GM12878 (cell line): ENCODE results near the gene BMP7. TPM values are rescaled to one million over a fixed set of nuclear protein-coding genes. Genes with fewer than 3 reads are reported as not detected.

Source experiments
- ATAC-seq: fragments of 200-7000 bp; cut with Tn5 transposase; 3 replicates; pipeline ENCODE4 v1.9.1; 2020; ENCODE audit warnings: mild to moderate bottlenecking, moderate library complexity
- BruUV-seq: library from RNA; stranded (reverse); fragments of 400-500 nt; replicated peaks from 2 replicates; lab custom pipeline; 2021; lab: Mats Ljungman, UMichigan
- CTCF ChIA-PET: fragments of 300-600 bp; sonication (Branson Sonifier 250); formaldehyde crosslinking; extraction: SDS; loops from one replicate; lab custom pipeline; 2021; ENCODE audit warnings: inconsistent platforms; lab: Yijun Ruan, JAX
- POLR2A ChIA-PET: fragments of 350-600 bp; formaldehyde crosslinking; extraction: SDS; loops from one replicate; lab custom pipeline; 2021; ENCODE audit warnings: inconsistent platforms; lab: Charles Lee
- RAD21 ChIA-PET: fragments of 300-600 bp; sonication (Branson Sonifier 250); formaldehyde crosslinking; loops from one replicate; lab custom pipeline; 2023; ENCODE audit warnings: antibody characterized with exemption; ENCODE audit not compliant: unreplicated experiment; lab: Charles Lee
- SMC1A ChIA-PET: fragments of 300-600 bp; sonication (Branson Sonifier 250); formaldehyde crosslinking; loops from one replicate; lab custom pipeline; 2023; ENCODE audit not compliant: unreplicated experiment, uncharacterized antibody; lab: Charles Lee
- DNase-seq: peaks from one replicate; pipeline ENCODE4 v3.0.0-alpha.2; 2011; ENCODE audit warnings: low read depth, low spot score
- FAIRE-seq: peaks from 3 replicates; lab custom pipeline; 2011; peaks lifted over from hg19 to GRCh38; lab: Jason Lieb, UNC
- H2AFZ ChIP-seq: 2 replicates; pipeline ENCODE4 v1.6.0; 2011; ENCODE audit warnings: low read depth, low read length, control low read depth; ENCODE audit not compliant: control insufficient read depth
- H3K27ac ChIP-seq: 2 replicates; pipeline ENCODE4 v1.5.1; 2011; ENCODE audit warnings: control low read depth; ENCODE audit not compliant: control insufficient read depth, insufficient read depth
- H3K27me3 ChIP-seq, 2 experiments: replicated peaks in 1 of 2; 2 replicates each; pipeline versions ENCODE4 v1.6.0 to v1.6.1; 2011; ENCODE audit warnings: low read length in 1 of 2; ENCODE audit not compliant: control insufficient read depth in 2 of 2, insufficient read depth in 2 of 2
- H3K36me3 ChIP-seq, 2 experiments: 2 replicates each; pipeline ENCODE4 v1.5.1; 2011; ENCODE audit warnings: low read length in 1 of 2; ENCODE audit not compliant: control insufficient read depth in 2 of 2, insufficient read depth in 2 of 2
- H3K4me1 ChIP-seq: 2 replicates; pipeline ENCODE4 v1.6.1; 2011; ENCODE audit warnings: mild to moderate bottlenecking, low read length, moderate library complexity, mixed read lengths; ENCODE audit not compliant: control insufficient read depth, insufficient read depth
- H3K4me2 ChIP-seq: 2 replicates; pipeline ENCODE4 v1.6.0; 2011; ENCODE audit warnings: control low read depth; ENCODE audit not compliant: control insufficient read depth, insufficient read depth
- H3K4me3 ChIP-seq: fragments of 200-600 bp; sonication (generic); 2 replicates; pipeline ENCODE4 v1.5.1; 2016
- H3K79me2 ChIP-seq: 2 replicates; pipeline ENCODE4 v1.6.0; 2011; ENCODE audit warnings: low read length; ENCODE audit not compliant: control insufficient read depth, insufficient read depth
- H3K9ac ChIP-seq: 2 replicates; pipeline ENCODE4 v1.8.0; 2011; ENCODE audit warnings: low read length, control low read depth, mixed read lengths; ENCODE audit not compliant: control insufficient read depth, insufficient read depth
- H3K9me3 ChIP-seq: replicated peaks from 3 replicates; pipeline ENCODE4 v1.5.1; 2011; ENCODE audit warnings: mild to moderate bottlenecking, low read length; ENCODE audit not compliant: control insufficient read depth, insufficient read depth
- H4K20me1 ChIP-seq: 2 replicates; pipeline ENCODE4 v1.6.0; 2011; ENCODE audit not compliant: control insufficient read depth, insufficient read depth
- FOS ChIP-seq: IDR thresholded peaks from 3 replicates; pipeline ENCODE4 v1.6.1; 2011; ENCODE audit warnings: borderline replicate concordance; ENCODE audit not compliant: insufficient read length; ENCODE audit errors: extremely low read depth
- MLLT1 ChIP-seq: fragments of 450-650 bp; IDR thresholded peaks from 2 replicates; pipeline ENCODE4 v1.6.1; 2016; ENCODE audit warnings: mild to moderate bottlenecking
- NFXL1 ChIP-seq: fragments of 450-650 bp; IDR thresholded peaks from 2 replicates; pipeline ENCODE4 v1.6.1; 2017; ENCODE audit warnings: antibody characterized with exemption, mild to moderate bottlenecking, borderline replicate concordance
- WGBS: methylation state at CpG from one replicate; pipeline ENCODE4 v1.1.6; 2016; ENCODE audit warnings: low lambda C conversion rate; ENCODE audit not compliant: insufficient replicate concordance, insufficient coverage; ENCODE audit errors: missing lambda C conversion rate; 5-methylcytosine and 5-hydroxymethylcytosine counted together
- in situ Hi-C: fragments of 300-500 bp; cut with MboI; formaldehyde crosslinking; loops from 9 replicates; pipeline ENCODE4 v1.14.3; 2018; ENCODE audit warnings: mixed read lengths
- intact Hi-C: fragments of 100-400 bp; cut with micrococcal nuclease; formaldehyde crosslinking; loops from one replicate; pipeline ENCODE4 v1.14.2; 2022; ENCODE audit not compliant: unreplicated experiment
- polyA plus RNA-seq, 11 experiments: library from polyadenylated mRNA; depleted of rRNA in 4 of 11; unstranded in 6 of 11; stranded (reverse) in 5 of 11; fragments of >200 nt; fragmentation: Nextera tagmentation in 4 of 11; fragmentation: Illumina TruSeq in 1 of 11; extraction: Ambion mirVana in 4 of 11; extraction: Trizol in 1 of 11; gene quantifications; 1 replicate in 1 of 11; 2 replicates in 10 of 11; pipeline versions ENCODE4 v1.2.1 to v1.2.3, GENCODE V29; 2011 to 2016; ENCODE audit warnings: inconsistent platforms in 2 of 11, missing spikeins in 2 of 11, low read depth in 1 of 11
- total RNA-seq, 4 experiments: library from RNA; depleted of rRNA in 3 of 4; stranded (reverse); fragments of >200 nt in 3 of 4; fragmentation: Illumina TruSeq in 1 of 4; extraction: Trizol in 1 of 4; gene quantifications; 2 replicates each; pipeline versions ENCODE4 v1.2.1 to v1.2.3, GENCODE V29; 2013 to 2021

Gene BMP7
- total and polyA plus RNA-seq, 10 of the 15 experiments (the other 5 are each of a cell fraction or from before 2014, with no cell fraction given), result 0.18 to 0.51 (median 0.28) TPM; not detected in 7

- Histone ChIP-seq H3K9me3 (no peaks in the 10 kb centered on the region; the same call in 2 of the 3 replicates), H3K4me3 (no peak overlapping the region), H3K36me3 (no peaks in the 10 kb centered on the region), H2AFZ (no peak overlapping the region), H3K4me1 (no peaks in the 10 kb centered on the region), H3K27ac (no peak overlapping the region), H3K4me2 (no peak overlapping the region), H4K20me1 (no peaks in the 10 kb centered on the region), H3K9ac (no peak overlapping the region), H3K79me2 (no peaks in the 10 kb centered on the region), H3K27me3 (no peaks in the 10 kb centered on the region; a peak in 2 of 4 replicates)
- POLR2A ChIA-PET, result no interaction called here
- CTCF ChIA-PET, result no interaction called here
- no peak for TF ChIP-seq MLLT1
- FAIRE-seq, result no peak
- SMC1A ChIA-PET, result no interaction called here
- DNase-seq, result no peak
- WGBS, result 48% methylated on average over 14 of the region's 14 CpGs
- RAD21 ChIA-PET, result no interaction called here
- ATAC-seq, result no peak
- in situ Hi-C loops (no loop called here), intact Hi-C loops (no loop called here)
- no TSS peak for BruUV-seq
Measured at GRCh38 chr20:57170343-57170742, 96.1 kb downstream of the BMP7 start.

- in situ Hi-C loops (no loop called here), intact Hi-C loops (no loop called here)
- SMC1A ChIA-PET, result interaction anchor here (0.8 kb wide), 1 partner anchor 28 kb away, joined by 3 read pairs; no protein-coding TSS in a partner anchor
- H4K20me1 ChIP-seq, result no peaks in the 10 kb centered on the region
- POLR2A ChIA-PET, result no interaction called here
- FAIRE-seq (no peak), ATAC-seq (no peak), DNase-seq (no peak)
- no peak overlapping the region for H3K4me2 ChIP-seq
- RAD21 ChIA-PET, result no interaction called here
- no peaks in the 10 kb centered on the region for H3K79me2 ChIP-seq
- H3K27ac ChIP-seq, result no peak overlapping the region
- H3K4me3 ChIP-seq, result no peak overlapping the region
- no peak overlapping the region for H2AFZ ChIP-seq
- no TSS peak for BruUV-seq
- no peaks in the 10 kb centered on the region for H3K4me1 ChIP-seq
- CTCF ChIA-PET, result no interaction called here
- H3K27me3 ChIP-seq, result no peaks in the 10 kb centered on the region; a peak in 2 of 4 replicates
- no peaks in the 10 kb centered on the region; the same call in 2 of the 3 replicates for H3K9me3 ChIP-seq
- TF ChIP-seq FOS, result no peak
- TF ChIP-seq NFXL1, result peak; percentile 17; the same call in 1 of the 2 replicates
- 5% methylated on average over 7 of the region's 7 CpGs for WGBS
- H3K36me3 ChIP-seq, result no peaks in the 10 kb centered on the region
- no peak overlapping the region for H3K9ac ChIP-seq
Measured at GRCh38 chr20:57169162-57169561, 97.3 kb downstream of the BMP7 start.
